HG03175 (cell line): ENCODE data around the gene ZNF830.
"Not testable (repeated sequence)": the region's sequence is repeated elsewhere in the genome, so short reads cannot be mapped to it uniquely, and the experiment has no call there.

Experiments used
- ATAC-seq: cut with Tn5 transposase; IDR thresholded peaks from one replicate; pipeline ENCODE4 v1.9.1; 2021; ENCODE audit warnings: mild to moderate bottlenecking, moderate library complexity; ENCODE audit not compliant: unreplicated experiment

The ZNF830 gene

GRCh38 chr17:34990921-34991365 lies 29.6 kb downstream of the ZNF830 start:
- no peak for ATAC-seq

GRCh38 chr17:34991606-34992005 lies 30.3 kb downstream of the ZNF830 start:
- ATAC-seq: no peak

GRCh38 chr17:34993031-34993430 lies 31.7 kb downstream of the ZNF830 start:
- no peak for ATAC-seq

- no peak for ATAC-seq
These were observed 35.3 kb downstream of the ZNF830 start for GRCh38 chr17:34996422-34997285.

GRCh38 chr17:34997355-34997862 lies 36.1 kb downstream of the ZNF830 start:
- ATAC-seq: no peak

- ATAC-seq: peak; percentile 55
These were observed 36.9 kb downstream of the ZNF830 start for GRCh38 chr17:34998205-34998604.

- no peak for ATAC-seq
These were observed 38.1 kb downstream of the ZNF830 start for GRCh38 chr17:34999456-34999855.

GRCh38 chr17:35000965-35001364 lies 39.6 kb downstream of the ZNF830 start:
- not testable (repeated sequence) for ATAC-seq

GRCh38 chr17:35001549-35001948 lies 40.2 kb downstream of the ZNF830 start:
- no peak for ATAC-seq

GRCh38 chr17:35002876-35003551 lies 41.7 kb downstream of the ZNF830 start:
- ATAC-seq: no peak

GRCh38 chr17:35003778-35004177 lies 42.4 kb downstream of the ZNF830 start:
- no peak for ATAC-seq

GRCh38 chr17:35006345-35006744 lies 45.0 kb downstream of the ZNF830 start:
- no peak for ATAC-seq

GRCh38 chr17:35006961-35007360 lies 45.6 kb downstream of the ZNF830 start:
- ATAC-seq: no peak

- no peak for ATAC-seq
These were observed 48.8 kb downstream of the ZNF830 start for GRCh38 chr17:35010093-35010492.

GRCh38 chr17:35011671-35012216 lies 50.4 kb downstream of the ZNF830 start:
- ATAC-seq: no peak
